ENCODE measurements around the gene ITGA11.

Gene ITGA11

DNA sequence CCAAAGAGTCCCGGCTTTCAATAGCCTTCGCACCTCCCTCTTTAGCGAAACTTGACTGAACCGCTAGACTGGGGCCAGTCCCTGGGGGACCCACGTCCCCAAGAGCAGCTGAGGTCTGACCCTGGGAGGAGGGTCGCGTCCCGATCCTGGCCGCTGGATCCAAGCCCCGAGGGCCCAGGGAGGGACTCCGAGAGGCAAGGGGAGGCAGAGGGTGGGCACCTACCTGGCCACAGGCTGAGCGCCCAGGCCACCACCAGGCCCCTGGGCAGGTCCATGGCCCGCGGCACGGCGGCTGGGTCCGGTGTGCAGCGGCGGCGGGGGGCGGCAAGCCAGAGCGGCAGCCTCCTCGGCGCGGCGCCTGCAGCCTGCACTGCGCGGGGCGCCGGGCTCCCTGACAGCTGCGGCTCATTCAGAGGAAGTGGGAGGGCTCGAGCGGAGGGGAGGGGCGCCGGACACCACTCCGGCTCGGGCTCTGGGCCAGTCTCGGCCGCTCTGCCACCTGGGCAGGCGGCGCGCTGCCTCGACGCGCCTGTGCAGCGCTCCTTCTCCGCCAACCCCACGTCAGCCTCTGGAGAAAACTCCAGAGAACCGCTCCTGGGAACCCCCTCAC lies at the start of gene ITGA11:
Gene ITGA11, minus strand, starts transcription at position 372 of the 610 bp plus-strand sequence. Its CDS starts 97 bp downstream, at position 275.
- peak; percentile 40 for DNase-seq

DNA sequence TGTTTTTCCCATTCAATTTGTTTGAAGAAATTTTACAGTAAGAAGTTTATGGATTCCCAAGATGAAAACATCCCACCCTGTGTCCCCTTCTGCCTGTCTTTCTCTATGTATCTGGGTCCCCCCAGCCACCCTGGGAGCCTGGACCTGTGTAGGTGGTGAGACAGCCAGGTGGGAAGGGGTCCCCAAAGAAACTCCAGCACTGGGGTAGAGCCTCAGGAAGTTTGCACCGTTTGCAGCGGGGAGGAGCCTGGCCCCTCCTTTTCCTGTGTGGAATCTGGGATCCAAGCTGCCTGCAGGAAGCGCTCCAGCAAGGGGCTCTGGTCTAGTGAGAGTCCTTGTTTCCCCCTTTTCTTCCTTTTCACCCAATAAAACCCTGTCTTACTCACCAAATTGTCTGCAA lies 49.4 kb upstream of the ITGA11 start:
- DNase-seq, result peak; percentile 6

DNA sequence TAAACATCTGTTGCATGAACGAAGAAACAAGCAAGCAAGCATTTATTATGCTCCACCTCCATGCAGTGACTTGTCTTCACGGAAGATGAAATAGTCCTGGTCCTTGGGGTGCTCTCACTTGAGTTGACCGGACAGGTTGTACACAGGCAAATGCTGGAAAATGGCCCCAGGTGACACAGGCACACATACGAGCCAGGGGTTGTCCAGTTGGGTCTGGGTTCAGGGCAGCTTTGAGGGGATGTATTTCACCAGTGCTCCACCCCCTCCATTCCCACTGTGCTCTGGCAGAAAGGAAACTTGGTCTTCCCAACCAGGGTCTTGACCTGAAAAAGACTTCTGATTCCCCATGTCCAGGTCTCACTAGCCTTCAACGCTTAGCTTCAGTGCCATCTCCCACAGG lies 48.3 kb upstream of the ITGA11 start:
- no peak for DNase-seq

DNA sequence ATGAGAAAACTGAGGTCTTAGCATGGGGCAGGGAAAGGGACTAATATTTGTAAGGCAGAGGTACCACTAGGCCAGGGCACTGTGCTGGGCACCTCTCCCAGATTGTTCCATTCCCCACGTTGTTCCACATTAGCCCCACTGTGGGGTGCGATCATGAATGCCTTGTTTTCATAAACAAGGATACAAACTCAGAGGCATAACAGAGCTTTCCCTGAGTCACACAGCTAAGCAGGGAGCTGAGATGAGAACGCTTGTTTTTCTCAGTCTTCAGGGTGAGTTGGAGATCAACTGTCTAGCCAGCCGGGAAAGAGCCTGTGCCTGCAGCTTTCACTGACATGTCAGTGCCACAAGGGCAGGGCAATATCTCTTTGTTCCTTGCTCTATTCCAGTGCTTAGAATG lies 47.9 kb upstream of the ITGA11 start:
- DNase-seq, result no peak

DNA sequence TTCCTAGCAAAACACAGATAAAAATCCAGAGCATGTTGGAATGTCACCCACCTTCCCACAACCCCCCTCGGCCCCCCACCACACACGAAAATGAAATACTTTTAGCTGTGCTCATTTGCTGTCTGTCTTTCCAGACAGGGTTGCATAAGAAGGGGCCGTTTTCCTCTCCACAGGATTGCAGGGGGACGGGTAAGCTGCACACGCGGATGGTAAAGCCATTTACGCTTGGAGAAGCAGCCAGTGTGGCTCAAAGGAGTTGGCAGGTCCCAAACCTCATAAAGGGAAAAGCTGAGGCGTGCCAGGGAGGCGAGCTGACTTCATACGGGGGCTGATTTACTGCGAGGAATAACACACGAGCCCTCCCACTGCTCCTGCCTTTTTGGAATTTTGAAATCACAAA lies 47.4 kb upstream of the ITGA11 start:
- DNase-seq, result no peak

DNA sequence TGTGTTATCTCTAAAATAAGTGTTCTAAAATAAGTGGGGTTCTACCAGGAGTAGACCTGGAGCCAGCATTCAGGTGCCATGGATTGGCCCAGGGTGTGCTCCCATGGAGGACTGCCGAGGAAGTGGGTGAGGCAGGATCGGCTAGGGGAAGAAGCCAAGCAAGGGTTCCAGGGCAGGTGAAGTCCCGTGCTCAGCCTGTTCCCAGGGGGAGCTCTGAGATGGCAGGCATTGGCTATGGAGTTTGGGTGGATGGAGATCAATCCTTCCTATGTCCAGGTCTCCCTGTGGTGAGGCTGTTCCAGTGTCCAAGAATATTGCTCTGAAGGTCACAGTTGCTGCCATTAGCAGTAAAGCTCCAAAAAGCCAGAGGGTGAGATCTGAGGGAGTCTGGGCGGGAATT lies 46.9 kb upstream of the ITGA11 start:
- DNase-seq, result no peak

DNA sequence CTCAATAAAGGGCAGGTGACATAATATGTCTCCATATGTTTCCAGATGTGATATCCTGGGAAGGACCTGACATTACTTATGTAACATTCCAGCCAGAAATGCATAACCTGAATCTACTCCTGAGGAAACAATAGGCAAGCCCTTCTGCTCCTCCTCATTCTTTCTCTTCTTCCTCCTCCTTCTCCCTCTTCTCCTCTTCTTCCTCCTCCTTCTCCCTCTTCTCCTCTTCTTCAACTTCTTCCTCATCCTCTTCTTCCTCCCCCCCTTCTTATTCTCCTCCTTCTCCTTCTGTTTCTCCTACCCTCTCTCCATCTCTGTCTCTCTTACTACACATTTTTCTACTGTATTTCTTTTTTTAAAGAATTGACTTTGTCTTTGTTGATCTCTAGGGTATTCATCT lies 43.5 kb upstream of the ITGA11 start:
- no peak for DNase-seq

DNA sequence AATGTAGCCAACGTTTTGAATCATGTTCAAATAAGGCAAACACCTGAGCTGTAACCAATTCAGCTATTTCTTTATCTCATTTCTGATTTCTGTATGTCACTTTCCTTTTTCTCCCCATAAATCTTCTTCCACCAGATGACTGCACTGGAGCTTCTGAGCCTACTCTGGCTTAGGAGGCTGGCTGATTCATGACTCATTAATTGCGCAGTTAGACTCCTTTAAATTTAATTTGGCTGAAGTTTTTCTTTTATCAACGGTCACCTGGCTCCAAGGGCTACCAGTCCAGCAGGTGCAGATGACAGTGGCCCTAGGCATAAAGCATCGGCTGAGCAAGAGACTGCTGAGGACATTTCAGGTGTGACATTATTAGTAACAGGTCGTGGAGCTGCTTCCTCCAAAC lies 39.6 kb upstream of the ITGA11 start:
- DNase-seq, result no peak

DNA sequence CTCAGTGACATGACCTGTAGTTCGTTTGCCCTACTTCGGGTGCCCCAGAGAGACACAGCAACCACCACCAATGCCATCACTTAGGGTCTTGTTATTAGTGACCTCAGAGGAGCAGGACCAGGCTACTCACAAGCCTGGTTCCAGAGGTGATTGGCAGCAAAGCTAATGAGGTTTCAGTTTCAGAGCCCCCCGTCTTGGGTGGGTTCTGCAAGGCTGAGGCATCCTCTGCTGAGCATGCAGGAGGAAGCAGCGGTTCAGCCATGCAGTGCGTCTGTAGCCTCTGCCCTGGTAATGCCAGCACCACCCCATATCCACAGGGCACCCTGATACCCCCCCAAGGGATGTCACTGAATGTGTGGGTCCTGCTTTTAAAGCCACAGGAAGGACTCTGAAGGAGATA lies 39.0 kb upstream of the ITGA11 start:
- DNase-seq, result no peak

DNA sequence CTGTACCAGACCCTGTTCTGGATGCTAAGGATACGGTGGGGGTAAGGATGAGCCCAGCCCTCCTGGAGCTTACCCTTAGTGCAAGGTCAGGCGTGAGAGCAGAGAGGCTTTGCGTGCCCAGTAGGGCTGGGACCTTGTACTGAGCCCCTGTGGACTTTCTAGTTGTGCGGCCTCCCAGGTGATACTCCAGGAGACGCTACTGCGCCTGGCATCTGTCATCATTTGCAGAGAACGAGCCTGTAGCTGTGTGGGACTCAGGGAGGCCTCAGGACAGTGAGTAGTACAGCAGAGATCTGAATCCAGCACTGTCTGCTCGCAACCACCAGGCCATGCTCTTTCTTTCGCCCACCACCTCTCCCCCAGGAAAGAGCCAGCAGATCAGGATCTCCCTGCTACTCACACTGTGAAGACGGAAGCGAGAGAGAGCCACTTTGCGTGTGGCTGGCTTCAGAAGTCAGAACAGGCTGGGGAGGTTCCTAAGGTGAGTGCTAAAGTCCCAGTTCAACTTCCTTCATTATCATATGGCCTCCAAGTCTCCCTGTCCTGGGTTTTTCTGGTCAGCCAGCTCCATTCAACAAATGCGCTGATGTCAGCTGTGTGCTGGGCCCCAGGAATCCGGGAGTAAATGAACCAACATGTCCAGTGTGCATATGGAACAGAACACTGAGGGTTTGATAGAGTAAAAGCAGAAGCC lies 38.2 kb upstream of the ITGA11 start:
- DNase-seq, result no peak

GRCh38 chr15:68469162-68470048 lies 37.4 kb upstream of the ITGA11 start:
- no peak for DNase-seq

DNA sequence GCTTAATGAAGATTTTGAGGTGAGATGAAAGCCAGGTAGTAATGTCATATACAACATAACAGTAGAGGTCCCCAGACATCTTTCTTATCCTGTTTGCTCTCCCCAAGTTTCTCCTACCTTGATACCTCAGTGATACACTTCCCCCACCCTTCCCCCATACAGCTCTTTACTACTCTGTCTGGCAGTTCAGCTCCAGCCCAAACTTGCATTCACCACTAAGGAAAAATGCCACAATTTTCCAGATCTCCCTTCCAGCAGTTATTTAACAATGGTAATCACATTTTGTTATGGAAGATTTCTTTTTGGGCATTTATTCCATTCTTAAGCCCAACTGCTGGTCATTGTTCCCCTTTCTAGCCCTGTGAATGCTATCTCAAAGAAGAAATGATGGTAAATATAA lies 34.9 kb upstream of the ITGA11 start:
- no peak for DNase-seq

DNA sequence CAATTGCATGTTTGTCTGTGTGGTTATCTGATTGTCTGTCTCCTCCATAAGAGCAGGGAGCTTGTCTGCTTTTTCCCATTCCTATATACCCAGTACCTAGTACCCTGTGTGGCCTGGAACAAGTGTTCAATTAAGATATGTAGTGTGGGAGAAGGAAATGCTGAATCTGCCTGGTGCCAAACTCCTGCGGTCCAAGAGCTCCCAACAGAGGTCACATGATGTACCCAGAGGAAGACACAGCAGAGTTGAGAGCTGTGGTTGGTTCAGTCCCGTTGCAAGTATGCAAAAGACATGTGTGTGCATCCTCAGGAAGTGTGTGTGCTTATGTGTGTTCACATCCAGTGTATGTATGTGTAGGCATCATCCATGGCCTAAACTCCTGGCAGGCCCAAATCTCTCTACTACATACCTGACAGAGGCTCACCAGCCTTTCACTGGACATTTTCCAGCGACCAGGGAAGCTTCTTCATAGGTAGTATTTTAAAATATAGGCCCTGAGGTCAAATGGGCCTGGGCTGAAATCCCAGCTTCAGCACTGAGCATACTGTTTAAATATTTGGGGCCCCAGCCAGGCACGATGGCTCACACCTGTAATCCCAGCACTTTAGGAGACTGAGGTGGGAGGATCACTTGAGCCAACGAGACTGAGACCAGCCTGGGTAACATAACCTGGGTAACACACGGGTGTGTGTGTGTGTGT lies 34.0 kb upstream of the ITGA11 start:
- DNase-seq, result no peak

- DNase-seq, result no peak
Observed at GRCh38 chr15:68464448-68465090, 32.6 kb upstream of the ITGA11 start.

DNA sequence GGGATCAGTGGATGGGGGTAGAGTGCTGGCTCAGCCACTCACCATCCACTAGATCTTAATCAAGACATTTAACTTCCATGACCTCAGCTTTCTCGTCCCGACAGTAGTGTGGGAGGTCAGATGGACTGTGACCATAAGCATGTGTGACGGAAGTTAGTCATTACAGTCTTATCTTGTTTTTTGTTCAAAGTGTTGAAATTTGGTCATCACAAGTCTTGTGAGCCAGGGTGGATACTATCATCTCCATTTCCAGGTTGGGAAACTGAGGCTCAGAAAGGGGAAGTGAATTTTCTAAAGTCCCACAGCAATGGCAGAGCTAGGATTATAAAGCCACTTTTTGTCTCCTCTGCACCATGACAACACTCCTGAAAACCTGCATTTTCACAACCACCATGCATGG lies 32.0 kb upstream of the ITGA11 start:
- no peak for DNase-seq

GRCh38 chr15:68463444-68463843 lies 31.5 kb upstream of the ITGA11 start:
- DNase-seq, result no peak

DNA sequence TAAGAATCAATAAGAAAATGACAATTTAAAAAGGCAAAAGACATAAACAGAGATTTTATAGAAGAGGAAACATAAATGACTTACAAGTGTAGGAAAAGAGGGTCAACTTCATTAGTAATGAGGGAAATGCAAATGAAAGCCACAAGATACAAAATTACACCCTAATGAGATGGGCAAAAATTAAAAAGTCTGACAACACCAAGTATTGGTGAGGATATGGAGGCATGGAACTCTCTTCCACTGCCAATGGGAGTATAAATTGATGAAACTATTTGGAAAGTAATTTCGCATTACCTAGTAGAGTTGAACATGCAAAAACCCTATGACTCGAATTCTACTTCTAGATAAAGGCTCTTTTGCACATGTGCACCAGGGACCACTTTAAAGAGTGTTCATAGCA lies 28.2 kb upstream of the ITGA11 start:
- DNase-seq, result no peak

DNA sequence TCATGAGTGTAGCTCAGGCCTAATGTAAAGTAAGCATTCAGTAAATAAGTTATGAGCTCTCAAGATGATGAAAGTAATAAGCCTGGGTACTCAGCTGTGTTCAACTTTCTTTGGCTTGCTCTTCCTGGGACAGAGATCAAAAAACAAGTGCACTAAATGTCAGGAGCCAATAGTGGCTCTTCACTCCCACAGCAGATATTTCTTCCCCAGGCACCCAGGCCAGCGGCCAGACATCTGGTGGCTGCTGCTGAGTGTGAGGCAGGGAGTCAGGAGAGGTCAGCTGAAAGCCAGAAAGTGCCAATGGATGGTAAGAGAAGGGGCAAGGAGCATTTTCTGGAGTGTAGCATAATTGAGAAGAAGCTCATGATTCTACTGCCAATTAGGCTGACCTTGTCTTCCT lies 18.2 kb upstream of the ITGA11 start:
- no peak for DNase-seq

DNA sequence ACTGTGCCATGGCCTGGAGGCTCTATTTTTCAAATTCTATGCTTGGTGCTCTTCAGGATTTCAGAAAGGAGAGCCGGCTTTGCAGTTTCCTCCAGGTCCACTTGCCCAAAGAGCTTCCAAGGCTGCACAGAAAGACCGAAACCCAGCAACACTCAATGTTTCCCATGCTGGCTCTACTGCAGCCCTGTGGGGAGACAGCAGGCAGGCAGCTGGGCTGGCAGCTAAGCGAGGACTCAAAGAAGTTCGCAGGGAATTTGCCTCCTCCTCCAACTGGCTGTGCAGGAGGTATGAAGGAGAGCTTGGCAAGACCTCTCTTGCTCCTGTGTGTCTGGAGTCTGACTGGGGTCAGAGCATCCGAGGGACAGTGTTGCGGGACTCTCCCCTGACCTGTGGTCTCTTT lies 17.4 kb upstream of the ITGA11 start:
- no peak for DNase-seq

DNA sequence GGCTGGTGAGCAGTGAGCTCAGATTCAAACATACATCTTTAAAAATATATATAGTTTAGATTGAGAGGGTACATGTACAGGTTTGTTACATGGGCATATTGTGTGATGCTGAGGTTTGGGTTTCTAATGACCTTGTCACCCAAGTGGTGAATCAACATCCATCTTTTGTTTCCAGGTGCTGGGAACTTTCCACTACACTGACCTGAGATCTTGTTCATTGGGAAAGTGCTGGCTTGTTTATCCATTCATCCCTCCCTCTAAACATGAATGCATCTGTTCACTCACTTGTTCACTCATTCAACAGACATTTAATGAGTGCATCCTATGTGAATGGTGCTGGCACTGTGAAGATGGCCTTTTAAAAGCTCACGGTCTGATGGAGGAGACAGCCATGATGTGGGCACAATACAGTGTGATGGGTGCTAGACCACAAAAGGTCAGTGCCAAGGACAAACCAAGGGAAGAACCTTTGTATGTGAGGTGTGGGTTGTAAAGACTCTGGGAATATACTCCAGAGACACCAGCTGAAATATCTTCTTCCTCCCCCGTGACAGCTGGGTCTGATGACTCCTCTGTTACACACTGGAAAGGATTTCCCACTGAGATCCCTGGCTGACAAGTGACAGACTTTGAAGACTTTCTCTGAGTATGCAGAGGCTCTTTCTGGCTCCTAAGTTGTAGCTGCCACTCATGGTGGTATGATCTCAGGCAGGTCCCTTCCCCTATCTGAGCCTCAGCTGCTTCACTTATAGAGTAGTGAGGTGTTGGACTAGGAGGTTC lies 16.2 kb upstream of the ITGA11 start:
- no peak for DNase-seq

DNA sequence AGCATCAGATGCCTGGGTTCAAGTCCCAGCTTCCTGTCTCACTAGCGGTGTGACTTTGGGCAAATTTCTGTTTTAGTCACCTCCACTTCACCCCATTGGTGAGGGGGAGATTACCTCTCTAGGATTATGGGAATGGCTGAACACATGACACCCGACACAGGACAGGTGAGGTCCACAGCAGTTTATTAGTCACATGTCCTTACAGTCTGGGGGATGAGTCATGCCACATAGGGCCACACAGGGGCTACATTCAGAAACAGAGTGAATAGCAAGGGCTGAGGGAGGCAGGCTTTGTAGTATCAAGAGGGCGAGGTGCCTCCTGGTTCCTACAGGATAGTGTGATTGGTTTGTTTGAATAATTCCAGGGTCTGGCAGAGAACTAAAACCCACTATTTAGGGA lies 15.2 kb upstream of the ITGA11 start:
- DNase-seq, result no peak

GRCh38 chr15:68445351-68445750 lies 13.4 kb upstream of the ITGA11 start:
- no peak for DNase-seq

All from activated CD8-positive, alpha-beta memory T cell treated with anti-CD3 and anti-CD28 coated beads, Interleukin-2, amount 50 U/mL, for 48 hours (primary cell).